ENCODE results near the gene ALDH9A1. TPM values are rescaled to one million over a fixed set of nuclear protein-coding genes. Genes with fewer than 3 reads are reported as not detected.
"Not testable (repeated sequence)": the region's sequence is repeated elsewhere in the genome, so short reads cannot be mapped to it uniquely, and the experiment has no call there.

Gene ALDH9A1
- total and polyA plus RNA-seq, 5 donors = 34.5 to 49.7 (median 44.8) TPM

- intact Hi-C loops (cut with DNase I) = no loop called here
- Histone ChIP-seq H3K9me3 (ENCODE audit: control insufficient read depth, low read length) (no peaks in the 10 kb centered on the region), H3K27me3 (ENCODE audit: control insufficient read depth, insufficient read depth) (no peaks in the 10 kb centered on the region), H3K27ac (ENCODE audit: low read length) (no peak overlapping the region), H3K4me3 (ENCODE audit: low read length) (no peak overlapping the region), H3K4me1 (ENCODE audit: control insufficient read depth, insufficient read depth, low read length) (no peaks in the 10 kb centered on the region)
- no peak for ATAC-seq
- no peak for DNase-seq
- WGBS = 89% methylated on average over 2 of the region's 2 CpGs
These were observed 11.4 kb downstream of the ALDH9A1 start for GRCh38 chr1:165686971-165687433.

- Histone ChIP-seq H3K27me3 (ENCODE audit: control insufficient read depth, insufficient read depth) (no peaks in the 10 kb centered on the region), H3K27ac (ENCODE audit: low read length) (no peak overlapping the region), H3K4me1 (ENCODE audit: control insufficient read depth, insufficient read depth, low read length) (no peaks in the 10 kb centered on the region), H3K4me3 (ENCODE audit: low read length) (no peak overlapping the region), H3K9me3 (ENCODE audit: control insufficient read depth, low read length) (no peaks in the 10 kb centered on the region)
- WGBS = 85% methylated on average over 6 of the region's 6 CpGs
- ATAC-seq (no peak), DNase-seq (no peak)
- intact Hi-C loops (cut with DNase I) = no loop called here
These were observed 12.0 kb downstream of the ALDH9A1 start for GRCh38 chr1:165686121-165686970.

DNA sequence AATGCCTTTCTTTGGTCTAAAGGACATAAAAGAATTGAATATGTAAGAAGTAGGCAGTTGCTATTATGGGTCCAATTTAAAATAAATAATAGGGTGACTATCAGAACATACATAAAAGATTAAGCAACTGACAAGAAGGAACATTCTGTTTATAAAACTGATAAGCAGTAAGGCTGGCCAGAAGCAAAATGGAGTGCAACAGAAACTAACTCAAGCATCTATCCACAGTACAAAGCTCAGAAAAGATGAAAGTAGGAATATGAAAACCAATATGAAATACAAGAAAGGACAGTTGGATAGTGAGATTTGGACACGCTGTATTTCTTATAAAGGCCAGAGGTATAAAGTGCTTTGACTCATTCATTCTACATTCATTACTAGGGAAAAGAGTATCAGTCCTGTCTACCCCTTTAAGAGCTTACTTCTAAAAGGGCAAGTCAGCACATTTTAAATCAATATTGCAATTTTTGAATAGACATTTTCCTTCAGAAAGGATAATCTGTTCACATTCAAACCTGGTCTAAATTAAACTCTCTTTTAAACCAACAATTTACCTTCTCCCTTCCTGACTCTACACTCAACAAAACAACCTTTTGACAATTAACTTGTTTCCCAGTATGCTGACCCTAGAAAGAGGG is 14.4 kb downstream of the ALDH9A1 start:
- ATAC-seq = no peak
- H3K4me3 ChIP-seq (ENCODE audit: low read length) = no peak overlapping the region
- no peaks in the 10 kb centered on the region for H3K4me1 ChIP-seq (ENCODE audit: control insufficient read depth, insufficient read depth, low read length)
- intact Hi-C loops (cut with DNase I) = no loop called here
- no peak overlapping the region for H3K27ac ChIP-seq (ENCODE audit: low read length)
- H3K27me3 ChIP-seq (ENCODE audit: control insufficient read depth, insufficient read depth) = no peaks in the 10 kb centered on the region
- 0% methylated on average over 1 of the region's 1 CpG for WGBS
- no peak for DNase-seq
- H3K9me3 ChIP-seq (ENCODE audit: control insufficient read depth, low read length) = no peaks in the 10 kb centered on the region

GRCh38 chr1:165680773-165681172 is 17.6 kb downstream of the ALDH9A1 start:
- H3K9me3 ChIP-seq (ENCODE audit: control insufficient read depth, low read length); DNase-seq; H3K27me3 ChIP-seq (ENCODE audit: control insufficient read depth, insufficient read depth); ATAC-seq; H3K4me3 ChIP-seq (ENCODE audit: low read length); H3K27ac ChIP-seq (ENCODE audit: low read length); H3K4me1 ChIP-seq (ENCODE audit: control insufficient read depth, insufficient read depth, low read length); intact Hi-C loops (cut with DNase I): not testable (repeated sequence)
- WGBS = 91% methylated on average over 4 of the region's 4 CpGs

GRCh38 chr1:165680303-165680702 is 18.1 kb downstream of the ALDH9A1 start:
- WGBS = 90% methylated on average over 2 of the region's 2 CpGs
- DNase-seq = no peak
- intact Hi-C loops (cut with DNase I) = no loop called here
- no peak overlapping the region for H3K27ac ChIP-seq (ENCODE audit: low read length)
- H3K4me1 ChIP-seq (ENCODE audit: control insufficient read depth, insufficient read depth, low read length) = no peaks in the 10 kb centered on the region
- H3K27me3 ChIP-seq (ENCODE audit: control insufficient read depth, insufficient read depth) = no peaks in the 10 kb centered on the region
- H3K9me3 ChIP-seq (ENCODE audit: control insufficient read depth, low read length) = no peaks in the 10 kb centered on the region
- ATAC-seq = no peak
- no peak overlapping the region for H3K4me3 ChIP-seq (ENCODE audit: low read length)

GRCh38 chr1:165679282-165680036 is 18.9 kb downstream of the ALDH9A1 start:
- 98% methylated on average over 1 of the region's 1 CpG for WGBS
- Histone ChIP-seq H3K27ac (ENCODE audit: low read length) (no peak overlapping the region), H3K9me3 (ENCODE audit: control insufficient read depth, low read length) (no peaks in the 10 kb centered on the region), H3K4me1 (ENCODE audit: control insufficient read depth, insufficient read depth, low read length) (no peaks in the 10 kb centered on the region), H3K27me3 (ENCODE audit: control insufficient read depth, insufficient read depth) (no peaks in the 10 kb centered on the region), H3K4me3 (ENCODE audit: low read length) (no peak overlapping the region)
- DNase-seq (no peak), ATAC-seq (no peak)
- intact Hi-C loops (cut with DNase I) = no loop called here

- no peaks in the 10 kb centered on the region for H3K4me1 ChIP-seq (ENCODE audit: control insufficient read depth, insufficient read depth, low read length)
- H3K9me3 ChIP-seq (ENCODE audit: control insufficient read depth, low read length) = no peaks in the 10 kb centered on the region
- ATAC-seq (no peak), DNase-seq (no peak)
- 0% methylated on average over 2 of the region's 2 CpGs for WGBS
- no peaks in the 10 kb centered on the region for H3K27me3 ChIP-seq (ENCODE audit: control insufficient read depth, insufficient read depth)
- intact Hi-C loops (cut with DNase I) = no loop called here
- no peak overlapping the region for H3K4me3 ChIP-seq (ENCODE audit: low read length)
- no peak overlapping the region for H3K27ac ChIP-seq (ENCODE audit: low read length)
These were observed 19.9 kb downstream of the ALDH9A1 start for GRCh38 chr1:165678509-165678908.

GRCh38 chr1:165675794-165676193 is 22.6 kb downstream of the ALDH9A1 start:
- Histone ChIP-seq H3K27ac (ENCODE audit: low read length) (no peak overlapping the region), H3K9me3 (ENCODE audit: control insufficient read depth, low read length) (no peaks in the 10 kb centered on the region), H3K4me1 (ENCODE audit: control insufficient read depth, insufficient read depth, low read length) (no peaks in the 10 kb centered on the region), H3K4me3 (ENCODE audit: low read length) (no peak overlapping the region), H3K27me3 (ENCODE audit: control insufficient read depth, insufficient read depth) (no peaks in the 10 kb centered on the region)
- 99% methylated on average over 1 of the region's 1 CpG for WGBS
- no peak for ATAC-seq
- intact Hi-C loops (cut with DNase I) = no loop called here
- DNase-seq = no peak

GRCh38 chr1:165674599-165674998 is 23.8 kb downstream of the ALDH9A1 start:
- no peak overlapping the region for H3K4me3 ChIP-seq (ENCODE audit: low read length)
- ATAC-seq = no peak
- WGBS = 83% methylated on average over 8 of the region's 8 CpGs
- H3K27ac ChIP-seq (ENCODE audit: low read length) = no peak overlapping the region
- no peaks in the 10 kb centered on the region for H3K4me1 ChIP-seq (ENCODE audit: control insufficient read depth, insufficient read depth, low read length)
- no peaks in the 10 kb centered on the region for H3K27me3 ChIP-seq (ENCODE audit: control insufficient read depth, insufficient read depth)
- DNase-seq = no peak
- intact Hi-C loops (cut with DNase I) = no loop called here
- no peaks in the 10 kb centered on the region for H3K9me3 ChIP-seq (ENCODE audit: control insufficient read depth, low read length)

- Histone ChIP-seq H3K27ac (ENCODE audit: low read length) (no peak overlapping the region), H3K4me3 (ENCODE audit: low read length) (no peak overlapping the region), H3K9me3 (ENCODE audit: control insufficient read depth, low read length) (peaks cover 1% of the 10 kb centered on the region), H3K4me1 (ENCODE audit: control insufficient read depth, insufficient read depth, low read length) (peaks cover 1% of the 10 kb centered on the region), H3K27me3 (ENCODE audit: control insufficient read depth, insufficient read depth) (no peaks in the 10 kb centered on the region)
- DNase-seq = no peak
- intact Hi-C loops (cut with DNase I) = no loop called here
- no peak for ATAC-seq
- 94% methylated on average over 2 of the region's 2 CpGs for WGBS
These were observed 26.8 kb downstream of the ALDH9A1 start for GRCh38 chr1:165671526-165671925.

DNA sequence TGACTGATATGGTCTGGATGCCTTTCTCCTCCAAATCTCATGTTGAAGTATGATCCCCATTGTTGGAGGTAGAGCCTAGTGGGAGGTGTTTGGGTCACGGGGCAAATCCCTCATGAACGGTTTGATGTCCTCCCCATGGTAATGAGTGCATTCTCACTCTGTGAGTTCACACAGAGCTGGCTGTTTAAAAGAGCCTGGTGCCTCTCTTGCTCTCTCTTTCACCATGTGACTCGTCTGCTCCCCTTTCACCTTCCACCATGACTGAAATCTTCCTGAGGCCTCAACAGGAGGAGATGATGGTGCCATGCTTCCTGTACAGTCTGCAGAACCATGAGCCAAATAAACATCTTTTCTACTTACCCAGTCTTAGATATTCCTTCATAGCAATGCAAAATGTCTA is 30.2 kb downstream of the ALDH9A1 start:
- no peak for ATAC-seq
- WGBS = 90% methylated on average over 3 of the region's 3 CpGs
- H3K27me3 ChIP-seq (ENCODE audit: control insufficient read depth, insufficient read depth) = no peaks in the 10 kb centered on the region
- no peak for DNase-seq
- peaks cover 1% of the 10 kb centered on the region for H3K9me3 ChIP-seq (ENCODE audit: control insufficient read depth, low read length)
- no peak overlapping the region for H3K4me3 ChIP-seq (ENCODE audit: low read length)
- no peak overlapping the region for H3K27ac ChIP-seq (ENCODE audit: low read length)
- H3K4me1 ChIP-seq (ENCODE audit: control insufficient read depth, insufficient read depth, low read length) = peaks cover 1% of the 10 kb centered on the region
- intact Hi-C loops (cut with DNase I) = no loop called here
